Measurements from ENCODE around the gene TRPV2. TPM values are rescaled to one million over a fixed set of nuclear protein-coding genes. Genes with fewer than 3 reads are reported as not detected.

TRPV2 gene
- total and polyA plus RNA-seq, 7 donors = 1.6 to 10.3 (median 3.9) TPM

DNA sequence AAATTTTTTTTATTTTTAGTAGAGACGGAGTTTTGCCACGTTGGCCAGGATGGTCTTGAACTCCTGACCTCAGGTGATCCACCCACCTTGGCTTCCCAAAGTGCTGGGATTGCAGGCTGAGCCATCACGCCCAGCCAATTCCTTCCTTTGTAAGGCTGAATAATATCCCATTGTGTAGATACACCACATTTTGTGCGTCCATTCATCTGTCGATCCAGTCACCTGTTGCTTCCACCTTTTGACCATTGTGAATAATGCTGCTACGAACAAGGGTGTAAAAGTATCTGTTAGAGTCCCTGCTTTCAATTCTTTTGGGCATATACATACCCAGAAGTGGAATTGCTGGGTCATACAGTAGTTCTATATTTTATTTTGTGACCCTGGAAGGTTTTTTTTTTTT lies 15.3 kb downstream of the TRPV2 start:
- H3K4me3 ChIP-seq = no peak overlapping the region
- no peaks in the 10 kb centered on the region for H3K36me3 ChIP-seq (ENCODE audit: insufficient read depth in 1 of 2, low read depth in 1 of 2)
- no peak overlapping the region for H3K27ac ChIP-seq
- TF ChIP-seq, protein P1, sequence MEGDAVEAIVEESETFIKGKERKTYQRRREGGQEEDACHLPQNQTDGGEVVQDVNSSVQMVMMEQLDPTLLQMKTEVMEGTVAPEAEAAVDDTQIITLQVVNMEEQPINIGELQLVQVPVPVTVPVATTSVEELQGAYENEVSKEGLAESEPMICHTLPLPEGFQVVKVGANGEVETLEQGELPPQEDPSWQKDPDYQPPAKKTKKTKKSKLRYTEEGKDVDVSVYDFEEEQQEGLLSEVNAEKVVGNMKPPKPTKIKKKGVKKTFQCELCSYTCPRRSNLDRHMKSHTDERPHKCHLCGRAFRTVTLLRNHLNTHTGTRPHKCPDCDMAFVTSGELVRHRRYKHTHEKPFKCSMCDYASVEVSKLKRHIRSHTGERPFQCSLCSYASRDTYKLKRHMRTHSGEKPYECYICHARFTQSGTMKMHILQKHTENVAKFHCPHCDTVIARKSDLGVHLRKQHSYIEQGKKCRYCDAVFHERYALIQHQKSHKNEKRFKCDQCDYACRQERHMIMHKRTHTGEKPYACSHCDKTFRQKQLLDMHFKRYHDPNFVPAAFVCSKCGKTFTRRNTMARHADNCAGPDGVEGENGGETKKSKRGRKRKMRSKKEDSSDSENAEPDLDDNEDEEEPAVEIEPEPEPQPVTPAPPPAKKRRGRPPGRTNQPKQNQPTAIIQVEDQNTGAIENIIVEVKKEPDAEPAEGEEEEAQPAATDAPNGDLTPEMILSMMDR (IDR thresholded peaks at IDR 0.05) = no peak
- intact Hi-C loops (cut with DNase I) = no loop called here
- DNase-seq = no peak
- 65 to 87% (median 67%) methylated on average over 6 of the region's 6 CpGs for WGBS, 3 donors
- no peaks in the 10 kb centered on the region for H3K27me3 ChIP-seq (ENCODE audit: insufficient read depth in 3 of 3, low read length in 2 of 3)
- H3K4me1 ChIP-seq = no peaks in the 10 kb centered on the region
- H3K9me3 ChIP-seq = no peaks in the 10 kb centered on the region
- ATAC-seq = no peak

DNA sequence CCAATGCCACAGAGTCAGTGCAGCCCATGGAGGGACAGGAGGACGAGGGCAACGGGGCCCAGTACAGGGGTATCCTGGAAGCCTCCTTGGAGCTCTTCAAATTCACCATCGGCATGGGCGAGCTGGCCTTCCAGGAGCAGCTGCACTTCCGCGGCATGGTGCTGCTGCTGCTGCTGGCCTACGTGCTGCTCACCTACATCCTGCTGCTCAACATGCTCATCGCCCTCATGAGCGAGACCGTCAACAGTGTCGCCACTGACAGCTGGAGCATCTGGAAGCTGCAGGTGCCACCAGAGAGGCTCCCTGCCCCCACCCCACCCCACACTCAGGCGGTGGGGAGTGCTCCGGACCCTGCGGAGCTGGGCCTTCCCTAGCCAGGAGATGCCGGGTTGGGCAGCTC lies 16.6 kb downstream of the TRPV2 start:
- Histone ChIP-seq H3K36me3 (ENCODE audit: insufficient read depth in 1 of 2, low read depth in 1 of 2) (no peaks in the 10 kb centered on the region), H3K4me1 (no peaks in the 10 kb centered on the region), H3K9me3 (no peaks in the 10 kb centered on the region), H3K27me3 (ENCODE audit: insufficient read depth in 3 of 3, low read length in 2 of 3) (no peaks in the 10 kb centered on the region), H3K27ac (no peak overlapping the region), H3K4me3 (no peak overlapping the region)
- 89 to 91% (median 89%) methylated on average over 14 to 15 of the region's 15 CpGs for WGBS, 3 donors
- ATAC-seq (no peak), DNase-seq (no peak)
- TF ChIP-seq, protein P1 (IDR thresholded peaks at IDR 0.05) = no peak
- intact Hi-C loops (cut with DNase I) = no loop called here

DNA sequence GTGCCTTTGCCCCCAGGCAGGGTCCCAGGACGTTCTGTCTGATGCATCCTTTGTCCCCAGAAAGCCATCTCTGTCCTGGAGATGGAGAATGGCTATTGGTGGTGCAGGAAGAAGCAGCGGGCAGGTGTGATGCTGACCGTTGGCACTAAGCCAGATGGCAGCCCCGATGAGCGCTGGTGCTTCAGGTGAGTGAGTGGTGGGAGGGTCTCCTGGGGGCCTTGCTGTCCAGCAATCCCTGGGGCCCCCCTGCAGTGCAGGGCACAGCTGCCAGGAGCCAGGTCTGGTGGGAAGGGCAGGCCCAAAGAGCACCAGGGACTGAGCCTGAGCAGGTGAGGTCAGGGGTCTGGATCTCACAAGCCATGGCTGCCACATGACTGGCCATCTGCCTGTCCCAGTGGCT lies 18.1 kb downstream of the TRPV2 start:
- intact Hi-C loops (cut with DNase I) = no loop called here
- DNase-seq (no peak), ATAC-seq (no peak)
- Histone ChIP-seq H3K27ac (no peak overlapping the region), H3K27me3 (ENCODE audit: insufficient read depth in 3 of 3, low read length in 2 of 3) (no peaks in the 10 kb centered on the region), H3K36me3 (ENCODE audit: insufficient read depth in 1 of 2, low read depth in 1 of 2) (no peaks in the 10 kb centered on the region), H3K4me1 (no peaks in the 10 kb centered on the region), H3K9me3 (no peaks in the 10 kb centered on the region), H3K4me3 (no peak overlapping the region)
- TF ChIP-seq, protein P1 (IDR thresholded peaks at IDR 0.05) = no peak
- WGBS, 3 donors = 65 to 78% (median 68%) methylated on average over 5 of the region's 5 CpGs

DNA sequence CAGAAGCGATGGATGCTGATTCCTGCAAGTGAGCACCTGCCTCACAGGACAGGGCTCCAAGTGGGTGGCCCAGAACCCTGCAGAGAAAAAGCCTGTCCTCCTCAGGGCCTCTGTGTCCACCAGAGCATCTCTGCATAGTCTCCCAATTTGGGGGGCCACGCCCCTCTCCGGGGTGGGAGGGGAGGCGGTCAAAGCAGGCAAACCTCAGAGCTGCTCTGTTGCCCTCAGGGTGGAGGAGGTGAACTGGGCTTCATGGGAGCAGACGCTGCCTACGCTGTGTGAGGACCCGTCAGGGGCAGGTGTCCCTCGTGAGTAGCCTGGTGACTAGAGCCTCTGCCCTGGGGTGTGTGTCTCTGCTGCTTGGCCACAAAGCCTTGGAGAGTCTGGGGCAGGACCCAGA lies 19.3 kb downstream of the TRPV2 start:
- intact Hi-C loops (cut with DNase I) = loop anchor here in 1 of 2 donors (5.0 kb wide), 2 partner anchors 47 to 72 kb away; no protein-coding TSS in a partner anchor
- Histone ChIP-seq H3K27ac (no peak overlapping the region), H3K4me1 (no peaks in the 10 kb centered on the region), H3K27me3 (ENCODE audit: insufficient read depth in 3 of 3, low read length in 2 of 3) (no peaks in the 10 kb centered on the region), H3K4me3 (no peak overlapping the region), H3K9me3 (no peaks in the 10 kb centered on the region), H3K36me3 (ENCODE audit: insufficient read depth in 1 of 2, low read depth in 1 of 2) (no peaks in the 10 kb centered on the region)
- WGBS, 3 donors = 55 to 66% (median 59%) methylated on average over 8 of the region's 8 CpGs
- TF ChIP-seq, protein P1 (IDR thresholded peaks at IDR 0.05) = no peak
- ATAC-seq (no peak), DNase-seq (no peak)
